Skeletal muscle satellite cell (primary cell): Measurements from ENCODE around the gene ARID1B.

ENCODE experiments used
- H3K27me3 ChIP-seq: 2 replicates; pipeline ENCODE4 v1.7.0; 2013; ENCODE audit warnings: low read length; ENCODE audit not compliant: control insufficient read depth, insufficient read depth
- H3K36me3 ChIP-seq: 2 replicates; pipeline ENCODE4 v1.7.0; 2013; ENCODE audit warnings: mild to moderate bottlenecking, control low read depth, low read length; ENCODE audit not compliant: insufficient read depth
- H3K4me1 ChIP-seq: 2 replicates; pipeline ENCODE4 v1.7.0; 2013; ENCODE audit warnings: low read length; ENCODE audit not compliant: control insufficient read depth, insufficient read depth
- H3K4me2 ChIP-seq: 2 replicates; pipeline ENCODE4 v1.7.0; 2013; ENCODE audit warnings: mild to moderate bottlenecking, low read length
- H3K4me3 ChIP-seq: 2 replicates; pipeline ENCODE4 v1.7.0; 2013; ENCODE audit warnings: low read length
- H3K9ac ChIP-seq: 2 replicates; pipeline ENCODE4 v1.7.0; 2013; ENCODE audit warnings: mild to moderate bottlenecking, low read depth, low read length, moderate library complexity
- H3K9me3 ChIP-seq: replicated peaks from 2 replicates; pipeline ENCODE4 v1.7.0; 2013; ENCODE audit warnings: mild to moderate bottlenecking, control low read depth, low read length

ARID1B gene

DNA sequence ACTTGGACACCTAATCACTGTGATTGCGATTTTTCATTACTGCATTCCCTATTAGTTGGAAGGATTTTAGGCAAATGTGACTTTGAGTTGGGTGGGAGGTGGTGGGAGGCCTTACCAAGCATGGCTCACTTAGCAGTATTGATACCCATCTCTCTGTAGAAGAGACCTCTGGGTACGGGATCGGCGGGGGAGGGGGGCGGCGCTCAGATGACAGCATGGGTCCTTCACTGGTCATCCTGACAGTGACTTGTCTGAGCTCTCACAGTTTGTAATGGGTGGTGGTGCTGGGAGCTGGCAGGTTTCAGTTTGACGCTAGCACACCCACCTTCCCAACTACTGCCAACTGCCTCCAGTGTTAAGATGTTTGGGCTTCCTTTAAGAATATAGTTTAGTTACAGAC, 231.4 kb downstream of the ARID1B start:
- H3K36me3 ChIP-seq = no peaks in the 10 kb centered on the region
- no peak overlapping the region for H3K9ac ChIP-seq
- H3K9me3 ChIP-seq = no peaks in the 10 kb centered on the region
- H3K27me3 ChIP-seq = no peaks in the 10 kb centered on the region
- H3K4me1 ChIP-seq = no peaks in the 10 kb centered on the region
- no peak overlapping the region for H3K4me3 ChIP-seq
- H3K4me2 ChIP-seq = no peak overlapping the region

- H3K9me3 ChIP-seq = no peaks in the 10 kb centered on the region
- H3K4me2 ChIP-seq = no peak overlapping the region
These were observed 235.2 kb downstream of the ARID1B start for GRCh38 chr6:157012355-157012754.

GRCh38 chr6:157013649-157014304, 236.6 kb downstream of the ARID1B start:
- Histone ChIP-seq H3K4me3 (no peak overlapping the region), H3K4me2 (no peak overlapping the region), H3K4me1 (peaks cover 6% of the 10 kb centered on the region), H3K36me3 (no peaks in the 10 kb centered on the region), H3K9ac (no peak overlapping the region), H3K9me3 (no peaks in the 10 kb centered on the region), H3K27me3 (no peaks in the 10 kb centered on the region)

More at GRCh38 chr6:157012355-157012754, 235.2 kb downstream of the ARID1B start:
- no peak overlapping the region for H3K4me3 ChIP-seq
- no peaks in the 10 kb centered on the region for H3K4me1 ChIP-seq
- no peaks in the 10 kb centered on the region for H3K27me3 ChIP-seq
- no peak overlapping the region for H3K9ac ChIP-seq
- no peaks in the 10 kb centered on the region for H3K36me3 ChIP-seq

DNA sequence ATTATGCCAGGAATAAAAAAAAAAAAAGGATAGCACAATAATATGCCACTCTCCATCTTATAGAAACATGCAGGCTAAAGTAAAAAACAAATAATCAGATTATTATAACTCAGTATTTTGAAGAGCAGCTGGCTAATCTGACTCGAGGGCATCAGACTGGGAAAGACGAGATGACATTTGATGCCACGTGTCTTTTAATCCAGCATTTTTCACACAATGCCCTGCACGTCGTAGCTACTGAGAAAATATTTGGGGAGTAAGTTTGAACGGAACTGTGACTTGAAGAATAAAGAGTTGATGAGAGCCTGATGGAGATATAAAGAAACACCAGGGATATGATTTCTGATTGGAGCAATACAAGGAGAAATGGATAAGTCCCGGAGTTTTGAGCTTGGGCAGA, 237.7 kb downstream of the ARID1B start:
- no peaks in the 10 kb centered on the region for H3K27me3 ChIP-seq
- no peak overlapping the region for H3K4me2 ChIP-seq
- H3K9me3 ChIP-seq = no peaks in the 10 kb centered on the region
- no peaks in the 10 kb centered on the region for H3K36me3 ChIP-seq
- H3K4me3 ChIP-seq = no peak overlapping the region
- peaks cover 14% of the 10 kb centered on the region for H3K4me1 ChIP-seq
- H3K9ac ChIP-seq = no peak overlapping the region

GRCh38 chr6:157017022-157017421, 239.8 kb downstream of the ARID1B start:
- H3K4me1 ChIP-seq = peaks cover 15% of the 10 kb centered on the region
- H3K36me3 ChIP-seq = no peaks in the 10 kb centered on the region
- H3K27me3 ChIP-seq = no peaks in the 10 kb centered on the region
- H3K9me3 ChIP-seq = no peaks in the 10 kb centered on the region
- H3K4me3 ChIP-seq = no peak overlapping the region
- H3K4me2 ChIP-seq = no peak overlapping the region
- H3K9ac ChIP-seq = no peak overlapping the region

DNA sequence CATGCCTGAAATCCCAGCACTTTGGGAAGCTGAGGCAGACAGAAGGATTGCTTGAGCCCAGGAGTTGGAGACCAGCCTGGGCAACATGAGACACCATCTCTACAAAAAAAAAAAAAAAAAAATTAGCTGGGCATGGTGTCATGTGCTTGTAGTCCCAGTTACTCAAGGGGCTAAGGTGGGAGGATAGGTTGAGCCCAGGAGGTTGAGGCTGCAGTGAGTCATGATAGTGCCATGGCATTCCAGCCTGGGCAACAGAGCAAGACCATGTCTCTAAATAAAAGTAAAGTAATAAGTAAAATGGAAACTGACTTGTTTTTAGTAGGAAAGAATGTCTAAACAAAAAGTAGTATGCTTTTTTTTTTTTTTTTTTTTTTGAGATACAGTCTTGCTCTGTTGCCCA, 240.7 kb downstream of the ARID1B start:
- Histone ChIP-seq H3K36me3 (no peaks in the 10 kb centered on the region), H3K4me1 (peaks cover 19% of the 10 kb centered on the region), H3K9me3 (no peaks in the 10 kb centered on the region)

DNA sequence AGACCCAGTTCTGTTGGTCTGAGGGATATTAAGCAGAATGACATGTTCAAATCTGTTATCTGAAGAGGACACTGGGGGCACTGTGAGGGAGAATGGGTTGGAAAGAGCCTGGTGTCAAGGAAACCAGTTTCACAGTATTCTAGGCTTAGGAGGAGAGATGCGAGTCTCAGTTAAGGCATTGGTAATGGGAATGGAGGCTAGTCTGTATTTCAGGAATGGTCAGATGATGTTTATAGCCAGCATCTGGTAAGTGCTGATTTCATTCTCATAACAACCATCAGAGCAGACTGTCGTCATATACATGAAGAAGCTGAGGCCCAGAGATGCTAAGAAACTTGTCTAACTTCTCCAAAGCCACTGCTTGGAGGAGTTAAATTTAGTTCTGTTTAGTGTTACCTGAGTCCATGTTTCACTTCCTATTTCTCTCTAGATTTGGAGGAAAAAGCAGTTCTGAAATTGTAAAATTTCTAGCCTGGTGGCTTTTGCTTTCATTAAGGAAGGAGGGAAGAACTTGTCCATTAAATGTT, 242.0 kb downstream of the ARID1B start:
- Histone ChIP-seq H3K4me3 (no peak overlapping the region), H3K4me2 (no peak overlapping the region), H3K36me3 (no peaks in the 10 kb centered on the region), H3K27me3 (no peaks in the 10 kb centered on the region), H3K9ac (no peak overlapping the region), H3K4me1 (peaks cover 19% of the 10 kb centered on the region), H3K9me3 (no peaks in the 10 kb centered on the region)

More for the DNA sequence above, 240.7 kb downstream of the ARID1B start:
- H3K9ac ChIP-seq = no peak overlapping the region
- no peak overlapping the region for H3K4me3 ChIP-seq
- no peak overlapping the region for H3K4me2 ChIP-seq
- no peaks in the 10 kb centered on the region for H3K27me3 ChIP-seq

GRCh38 chr6:157019733-157020132, 242.6 kb downstream of the ARID1B start:
- Histone ChIP-seq H3K9me3 (no peaks in the 10 kb centered on the region), H3K27me3 (no peaks in the 10 kb centered on the region), H3K4me2 (peak overlapping the region; percentile 100), H3K9ac (peak overlapping the region; percentile 100), H3K36me3 (no peaks in the 10 kb centered on the region), H3K4me3 (no peak overlapping the region), H3K4me1 (peaks cover 19% of the 10 kb centered on the region)

DNA sequence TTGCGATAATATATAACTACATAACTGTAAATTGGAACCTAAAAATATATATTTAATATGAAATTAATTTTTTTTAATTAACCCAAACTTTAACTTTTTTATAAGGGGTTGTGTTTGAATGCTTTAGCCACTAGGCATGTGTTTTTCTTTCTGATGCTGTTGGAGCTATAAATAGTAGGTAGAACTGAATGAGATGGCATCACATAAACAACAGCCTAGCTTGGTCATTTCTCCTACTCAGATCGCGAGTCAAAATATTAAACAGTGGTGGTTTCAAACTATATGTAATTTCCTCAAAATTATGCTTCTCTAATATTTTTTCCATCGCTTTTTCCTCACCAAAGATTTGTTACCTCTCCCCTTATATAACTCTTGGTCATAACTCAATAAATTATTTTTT, 243.2 kb downstream of the ARID1B start:
- Histone ChIP-seq H3K9me3 (no peaks in the 10 kb centered on the region), H3K4me1 (peaks cover 19% of the 10 kb centered on the region), H3K27me3 (no peaks in the 10 kb centered on the region), H3K9ac (peak overlapping the region; percentile 100), H3K4me2 (peak overlapping the region; percentile 100), H3K4me3 (peak overlapping the region; percentile 94), H3K36me3 (no peaks in the 10 kb centered on the region)

GRCh38 chr6:157020881-157021343, 243.7 kb downstream of the ARID1B start:
- H3K4me1 ChIP-seq = peaks cover 19% of the 10 kb centered on the region

DNA sequence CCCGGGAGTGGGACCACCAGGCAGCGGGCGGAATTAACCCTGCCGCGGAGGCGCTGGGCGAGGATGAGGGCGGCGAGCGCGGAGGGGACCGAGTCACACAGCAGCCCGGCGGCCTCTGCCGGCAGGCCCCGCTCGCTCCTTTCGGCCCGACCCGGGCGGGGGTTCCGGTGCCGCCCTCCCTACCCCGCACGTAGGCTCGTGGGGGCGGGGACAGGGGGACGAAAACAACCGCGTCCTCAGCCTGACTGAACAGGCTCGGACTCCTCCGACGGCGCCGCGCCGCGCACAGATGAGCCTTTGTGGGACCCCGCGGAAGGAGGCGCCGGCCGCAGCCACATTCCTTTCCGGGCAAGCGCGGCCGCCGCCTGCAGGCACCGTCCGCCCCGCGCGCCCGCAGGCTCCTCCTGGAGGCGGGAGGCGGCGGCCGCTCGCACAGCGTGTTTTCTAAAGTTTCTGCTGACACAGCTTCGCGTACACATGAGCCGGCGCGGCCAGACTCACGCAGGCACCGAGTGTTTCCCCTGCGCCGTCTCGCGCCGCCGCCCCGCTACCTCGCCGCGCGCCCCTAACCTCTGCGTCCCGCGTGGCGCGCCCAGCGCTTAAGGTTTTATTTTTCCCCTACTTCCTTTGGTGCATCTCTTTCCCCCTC, 244.3 kb downstream of the ARID1B start:
- peak overlapping the region; percentile 94 for H3K4me3 ChIP-seq
- peaks cover 3% of the 10 kb centered on the region for H3K9me3 ChIP-seq
- H3K4me1 ChIP-seq = peaks cover 19% of the 10 kb centered on the region
- H3K27me3 ChIP-seq = no peaks in the 10 kb centered on the region
- peak overlapping the region; percentile 100 for H3K9ac ChIP-seq
- H3K36me3 ChIP-seq = no peaks in the 10 kb centered on the region
- peak overlapping the region; percentile 100 for H3K4me2 ChIP-seq

More at GRCh38 chr6:157020881-157021343, 243.7 kb downstream of the ARID1B start:
- H3K9me3 ChIP-seq = peaks cover 3% of the 10 kb centered on the region
- peak overlapping the region; percentile 94 for H3K4me3 ChIP-seq
- H3K27me3 ChIP-seq = no peaks in the 10 kb centered on the region
- H3K9ac ChIP-seq = peak overlapping the region; percentile 100
- H3K4me2 ChIP-seq = peak overlapping the region; percentile 100
- no peaks in the 10 kb centered on the region for H3K36me3 ChIP-seq
